ENCODE results near the gene CACNA1C.

Gene CACNA1C

DNA sequence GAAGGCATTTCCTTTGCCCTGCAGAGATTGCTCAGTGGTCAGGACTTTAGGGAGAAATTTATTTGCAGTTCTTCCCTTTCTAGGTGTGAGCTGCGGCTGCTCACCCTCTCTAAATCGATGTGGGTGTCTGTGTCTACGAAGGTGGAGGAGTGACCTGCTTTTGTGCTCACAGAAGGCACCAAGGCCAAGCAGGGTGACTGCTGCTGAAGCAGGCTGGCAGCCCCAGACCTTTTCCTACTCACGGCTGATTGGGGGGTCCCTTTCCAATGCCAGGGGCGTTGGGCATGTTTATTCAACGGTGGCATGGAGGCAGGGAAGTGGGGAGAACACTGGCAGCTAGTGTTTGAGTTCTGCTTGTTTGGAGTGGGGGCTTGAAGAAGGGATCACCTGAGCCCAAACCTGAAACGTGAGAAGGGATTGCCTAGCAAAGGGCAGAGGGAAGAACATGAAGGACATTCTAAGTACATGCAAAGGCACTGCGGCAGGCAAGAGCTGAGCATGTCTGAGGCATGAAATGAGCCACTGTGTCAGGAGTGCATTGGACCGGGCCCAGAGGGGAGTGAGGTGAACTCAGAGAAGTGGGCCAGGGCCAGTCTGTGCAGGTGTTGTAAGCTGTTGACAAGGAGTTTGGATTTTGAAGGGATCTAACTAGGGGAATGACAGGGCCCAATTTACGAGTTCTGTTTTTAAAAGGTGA lies 56.3 kb downstream of the CACNA1C start:
- Histone ChIP-seq H3K4me3 (ENCODE audit: low read depth in 1 of 2, low read length in 2 of 2) (no peak overlapping the region), H3K4me1 (ENCODE audit: control insufficient read depth in 1 of 2, insufficient read depth in 2 of 2, low read length in 2 of 2) (peaks cover 0 to 2% of the 10 kb centered on the region in 2 donors), H3K9ac (ENCODE audit: low read depth in 1 of 2, low read length in 2 of 2) (no peak overlapping the region), H3K27ac (ENCODE audit: low read depth, low read length) (no peak overlapping the region), H3K9me3 (ENCODE audit: control insufficient read depth in 1 of 2, low read length in 2 of 2) (no peaks in the 10 kb centered on the region), H3K36me3 (ENCODE audit: control insufficient read depth in 1 of 2, insufficient read depth in 2 of 2, low read length in 2 of 2) (no peaks in the 10 kb centered on the region), H3K27me3 (ENCODE audit: control insufficient read depth in 1 of 2, insufficient read depth in 2 of 2, low read length in 2 of 2) (no peaks in the 10 kb centered on the region)

DNA sequence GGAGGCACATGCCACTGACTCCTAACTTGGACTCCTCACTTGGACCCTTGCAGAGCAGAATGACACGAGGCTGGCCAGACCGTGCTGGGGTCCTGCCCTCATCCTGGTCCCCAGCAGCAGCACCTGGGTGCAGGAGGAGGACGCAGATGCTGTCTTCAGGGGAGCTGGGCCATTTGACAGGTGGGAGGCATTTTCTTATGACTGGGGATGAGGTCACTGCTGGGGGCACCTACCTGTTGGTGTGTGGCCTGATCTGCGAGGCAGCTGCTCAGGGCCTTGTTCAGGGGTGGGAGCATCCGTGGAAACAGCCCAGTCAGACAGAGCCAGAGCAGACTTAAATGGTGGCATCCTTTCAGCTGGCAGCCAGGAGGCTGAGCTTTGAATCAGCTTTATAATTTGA lies 57.3 kb downstream of the CACNA1C start:
- no peak overlapping the region for H3K4me3 ChIP-seq (ENCODE audit: low read depth in 1 of 2, low read length in 2 of 2)
- no peaks in the 10 kb centered on the region for H3K9me3 ChIP-seq (ENCODE audit: control insufficient read depth in 1 of 2, low read length in 2 of 2)
- no peaks in the 10 kb centered on the region for H3K27me3 ChIP-seq (ENCODE audit: control insufficient read depth in 1 of 2, insufficient read depth in 2 of 2, low read length in 2 of 2)
- H3K4me1 ChIP-seq (ENCODE audit: control insufficient read depth in 1 of 2, insufficient read depth in 2 of 2, low read length in 2 of 2), result peaks cover 0 to 2% of the 10 kb centered on the region in 2 donors
- no peaks in the 10 kb centered on the region for H3K36me3 ChIP-seq (ENCODE audit: control insufficient read depth in 1 of 2, insufficient read depth in 2 of 2, low read length in 2 of 2)
- H3K27ac ChIP-seq (ENCODE audit: low read depth, low read length), result no peak overlapping the region
- no peak overlapping the region for H3K9ac ChIP-seq (ENCODE audit: low read depth in 1 of 2, low read length in 2 of 2)

DNA sequence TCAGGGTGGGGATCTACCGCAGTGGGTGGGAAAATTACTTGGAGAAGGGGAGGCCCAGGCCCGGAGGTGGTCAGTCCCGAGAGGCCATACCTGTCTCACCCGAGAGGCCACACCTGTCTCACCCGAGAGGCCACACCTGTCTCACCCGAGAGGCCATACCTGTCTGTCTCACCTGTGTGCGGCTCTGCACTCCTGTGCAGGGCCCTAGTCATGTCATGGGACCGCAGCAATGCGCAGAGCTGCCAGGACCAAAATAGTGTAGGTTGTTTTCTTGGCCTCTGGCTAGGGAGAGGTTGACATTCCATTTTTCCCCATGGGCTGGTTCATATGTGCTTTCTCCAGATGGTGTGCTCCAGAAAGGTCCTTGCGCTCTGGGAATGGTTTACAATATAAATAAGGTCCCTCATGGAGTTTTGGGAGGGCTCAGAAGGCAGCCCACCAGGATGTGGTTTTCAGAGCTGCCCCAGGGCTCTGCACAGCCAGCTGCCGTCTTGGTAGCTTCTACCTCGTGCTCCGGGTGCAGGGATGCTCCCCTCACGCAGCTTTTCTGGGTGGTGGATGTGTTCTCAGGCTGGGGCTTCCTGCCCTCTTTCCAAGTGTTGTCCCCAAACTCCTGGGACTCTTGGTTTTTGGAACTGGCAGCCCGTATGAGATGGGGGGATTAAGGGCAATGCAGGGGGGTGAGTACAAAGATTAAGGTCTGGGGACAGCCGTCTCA lies 58.2 kb downstream of the CACNA1C start:
- no peaks in the 10 kb centered on the region for H3K27me3 ChIP-seq (ENCODE audit: control insufficient read depth in 1 of 2, insufficient read depth in 2 of 2, low read length in 2 of 2)
- H3K9ac ChIP-seq (ENCODE audit: low read depth in 1 of 2, low read length in 2 of 2), result no peak overlapping the region
- H3K4me1 ChIP-seq (ENCODE audit: control insufficient read depth in 1 of 2, insufficient read depth in 2 of 2, low read length in 2 of 2), result peaks cover 0 to 2% of the 10 kb centered on the region in 2 donors
- H3K4me3 ChIP-seq (ENCODE audit: low read depth in 1 of 2, low read length in 2 of 2), result no peak overlapping the region
- H3K36me3 ChIP-seq (ENCODE audit: control insufficient read depth in 1 of 2, insufficient read depth in 2 of 2, low read length in 2 of 2), result no peaks in the 10 kb centered on the region
- H3K9me3 ChIP-seq (ENCODE audit: control insufficient read depth in 1 of 2, low read length in 2 of 2), result no peaks in the 10 kb centered on the region
- H3K27ac ChIP-seq (ENCODE audit: low read depth, low read length), result no peak overlapping the region

DNA sequence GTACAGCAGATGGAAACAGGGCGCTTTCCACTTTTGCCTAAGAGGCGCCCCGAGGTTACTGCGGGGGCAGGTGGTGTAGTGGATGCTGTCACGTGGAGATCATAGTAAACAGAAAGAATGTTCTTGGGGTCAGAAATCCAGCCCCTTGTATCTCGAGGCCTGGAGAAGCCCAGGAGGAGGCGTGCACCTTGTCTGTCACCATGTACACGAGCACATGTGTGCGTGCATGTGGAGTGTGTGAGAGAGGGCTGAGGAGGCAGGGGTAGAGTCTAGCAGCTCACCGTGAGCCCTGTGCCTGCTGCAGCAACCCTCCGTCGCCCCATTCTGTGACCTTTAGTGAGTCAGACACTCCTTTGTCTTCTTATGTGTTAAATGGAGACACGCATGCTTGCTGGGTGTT lies 59.0 kb downstream of the CACNA1C start:
- no peaks in the 10 kb centered on the region for H3K9me3 ChIP-seq (ENCODE audit: control insufficient read depth in 1 of 2, low read length in 2 of 2)
- no peaks in the 10 kb centered on the region for H3K36me3 ChIP-seq (ENCODE audit: control insufficient read depth in 1 of 2, insufficient read depth in 2 of 2, low read length in 2 of 2)
- no peak overlapping the region for H3K4me3 ChIP-seq (ENCODE audit: low read depth in 1 of 2, low read length in 2 of 2)
- no peak overlapping the region for H3K27ac ChIP-seq (ENCODE audit: low read depth, low read length)
- peaks cover 0 to 2% of the 10 kb centered on the region in 2 donors for H3K4me1 ChIP-seq (ENCODE audit: control insufficient read depth in 1 of 2, insufficient read depth in 2 of 2, low read length in 2 of 2)
- H3K9ac ChIP-seq (ENCODE audit: low read depth in 1 of 2, low read length in 2 of 2), result no peak overlapping the region
- no peaks in the 10 kb centered on the region for H3K27me3 ChIP-seq (ENCODE audit: control insufficient read depth in 1 of 2, insufficient read depth in 2 of 2, low read length in 2 of 2)

DNA sequence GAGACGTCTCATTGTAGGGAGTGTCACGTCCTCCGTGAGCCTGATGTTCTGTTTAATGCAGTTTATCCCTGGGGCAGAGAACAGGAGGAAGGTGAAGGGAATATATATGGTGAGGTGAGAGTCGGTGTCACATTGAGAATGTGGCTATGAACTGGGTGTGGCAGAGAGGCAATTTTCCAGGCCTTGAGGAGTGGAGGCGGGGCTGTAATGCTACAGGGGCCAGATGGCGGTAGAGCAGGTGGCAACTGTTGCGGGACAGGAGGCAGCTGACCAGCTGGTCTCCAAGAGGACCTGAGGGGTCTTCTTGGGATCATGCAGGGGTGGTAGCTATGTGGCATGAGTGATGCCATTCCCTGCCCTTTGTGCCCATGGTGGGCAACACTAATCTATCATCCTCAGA lies 59.6 kb downstream of the CACNA1C start:
- Histone ChIP-seq H3K36me3 (ENCODE audit: control insufficient read depth in 1 of 2, insufficient read depth in 2 of 2, low read length in 2 of 2) (no peaks in the 10 kb centered on the region), H3K9me3 (ENCODE audit: control insufficient read depth in 1 of 2, low read length in 2 of 2) (no peaks in the 10 kb centered on the region), H3K27me3 (ENCODE audit: control insufficient read depth in 1 of 2, insufficient read depth in 2 of 2, low read length in 2 of 2) (no peaks in the 10 kb centered on the region), H3K4me3 (ENCODE audit: low read depth in 1 of 2, low read length in 2 of 2) (no peak overlapping the region), H3K9ac (ENCODE audit: low read depth in 1 of 2, low read length in 2 of 2) (no peak overlapping the region), H3K4me1 (ENCODE audit: control insufficient read depth in 1 of 2, insufficient read depth in 2 of 2, low read length in 2 of 2) (peaks cover 0 to 2% of the 10 kb centered on the region in 2 donors), H3K27ac (ENCODE audit: low read depth, low read length) (no peak overlapping the region)

DNA sequence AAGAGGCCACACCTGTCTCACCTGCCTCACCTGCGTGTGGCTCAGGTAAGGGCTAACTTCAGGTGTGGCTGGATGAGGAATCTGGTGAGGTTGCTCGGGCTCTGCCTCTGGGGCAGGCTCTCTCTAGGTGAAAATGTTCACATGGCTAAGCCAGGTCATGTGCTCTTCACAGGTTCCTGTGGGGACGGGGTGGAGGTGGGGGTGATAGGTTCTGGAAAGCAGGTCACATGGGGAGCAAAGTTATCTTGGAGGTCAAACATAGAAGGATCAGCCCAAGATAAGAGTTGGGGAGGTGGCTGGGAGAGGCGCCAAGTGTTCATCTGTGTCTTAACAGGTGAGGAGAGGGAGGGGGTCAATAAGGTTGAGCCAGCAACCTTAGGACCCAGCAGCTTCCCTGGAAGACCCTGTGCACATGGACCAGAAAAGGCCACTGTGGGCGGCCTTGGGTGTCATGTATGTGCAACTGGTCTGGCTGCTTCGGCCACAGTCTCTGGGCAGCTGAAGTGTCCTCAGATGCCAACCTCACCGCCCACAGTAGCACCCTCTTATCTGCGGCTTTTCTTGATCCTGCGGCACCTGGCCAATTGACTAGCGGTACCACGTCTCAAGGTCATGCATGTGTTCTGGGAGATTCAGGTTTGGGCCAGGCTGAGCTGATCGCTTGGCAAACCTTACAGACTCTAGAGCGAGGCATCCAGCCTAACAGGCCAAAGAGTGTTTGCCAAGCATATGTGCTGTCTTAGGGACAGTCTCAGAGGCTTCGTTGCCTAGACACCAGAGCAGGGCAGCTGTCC lies 60.5 kb downstream of the CACNA1C start:
- Histone ChIP-seq H3K4me1 (ENCODE audit: control insufficient read depth in 1 of 2, insufficient read depth in 2 of 2, low read length in 2 of 2) (peaks cover 0 to 2% of the 10 kb centered on the region in 2 donors), H3K9ac (ENCODE audit: low read depth in 1 of 2, low read length in 2 of 2) (no peak overlapping the region), H3K27me3 (ENCODE audit: control insufficient read depth in 1 of 2, insufficient read depth in 2 of 2, low read length in 2 of 2) (no peaks in the 10 kb centered on the region)

DNA sequence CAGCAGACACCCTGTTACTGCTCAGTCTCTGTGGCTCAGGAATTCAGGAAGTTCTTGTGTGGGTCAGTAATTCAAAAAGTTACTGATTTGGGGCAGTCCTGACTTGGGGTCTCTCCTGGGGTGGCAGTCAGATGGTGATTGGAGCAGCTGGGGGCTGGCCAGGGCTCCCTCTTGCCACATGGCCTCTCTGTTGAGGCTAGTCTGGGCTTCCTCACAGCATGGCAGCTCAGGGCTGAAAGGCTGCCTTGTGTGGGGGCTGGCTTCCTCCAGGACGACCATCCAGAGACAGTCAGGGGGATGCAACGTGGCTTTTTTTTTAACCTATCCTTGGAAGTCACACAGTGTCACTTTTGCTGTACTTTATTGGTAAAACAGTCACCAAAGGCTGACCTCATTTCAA lies 61.3 kb downstream of the CACNA1C start:
- H3K4me3 ChIP-seq (ENCODE audit: low read depth in 1 of 2, low read length in 2 of 2), result no peak overlapping the region
- no peaks in the 10 kb centered on the region for H3K36me3 ChIP-seq (ENCODE audit: control insufficient read depth in 1 of 2, insufficient read depth in 2 of 2, low read length in 2 of 2)
- H3K4me1 ChIP-seq (ENCODE audit: control insufficient read depth in 1 of 2, insufficient read depth in 2 of 2, low read length in 2 of 2), result peaks cover 0 to 2% of the 10 kb centered on the region in 2 donors
- no peak overlapping the region for H3K27ac ChIP-seq (ENCODE audit: low read depth, low read length)
- H3K27me3 ChIP-seq (ENCODE audit: control insufficient read depth in 1 of 2, insufficient read depth in 2 of 2, low read length in 2 of 2), result no peaks in the 10 kb centered on the region
- H3K9me3 ChIP-seq (ENCODE audit: control insufficient read depth in 1 of 2, low read length in 2 of 2), result no peaks in the 10 kb centered on the region
- no peak overlapping the region for H3K9ac ChIP-seq (ENCODE audit: low read depth in 1 of 2, low read length in 2 of 2)

More for the DNA sequence above, 60.5 kb downstream of the CACNA1C start:
- Histone ChIP-seq H3K4me3 (ENCODE audit: low read depth in 1 of 2, low read length in 2 of 2) (no peak overlapping the region), H3K27ac (ENCODE audit: low read depth, low read length) (no peak overlapping the region), H3K9me3 (ENCODE audit: control insufficient read depth in 1 of 2, low read length in 2 of 2) (no peaks in the 10 kb centered on the region), H3K36me3 (ENCODE audit: control insufficient read depth in 1 of 2, insufficient read depth in 2 of 2, low read length in 2 of 2) (no peaks in the 10 kb centered on the region)

DNA sequence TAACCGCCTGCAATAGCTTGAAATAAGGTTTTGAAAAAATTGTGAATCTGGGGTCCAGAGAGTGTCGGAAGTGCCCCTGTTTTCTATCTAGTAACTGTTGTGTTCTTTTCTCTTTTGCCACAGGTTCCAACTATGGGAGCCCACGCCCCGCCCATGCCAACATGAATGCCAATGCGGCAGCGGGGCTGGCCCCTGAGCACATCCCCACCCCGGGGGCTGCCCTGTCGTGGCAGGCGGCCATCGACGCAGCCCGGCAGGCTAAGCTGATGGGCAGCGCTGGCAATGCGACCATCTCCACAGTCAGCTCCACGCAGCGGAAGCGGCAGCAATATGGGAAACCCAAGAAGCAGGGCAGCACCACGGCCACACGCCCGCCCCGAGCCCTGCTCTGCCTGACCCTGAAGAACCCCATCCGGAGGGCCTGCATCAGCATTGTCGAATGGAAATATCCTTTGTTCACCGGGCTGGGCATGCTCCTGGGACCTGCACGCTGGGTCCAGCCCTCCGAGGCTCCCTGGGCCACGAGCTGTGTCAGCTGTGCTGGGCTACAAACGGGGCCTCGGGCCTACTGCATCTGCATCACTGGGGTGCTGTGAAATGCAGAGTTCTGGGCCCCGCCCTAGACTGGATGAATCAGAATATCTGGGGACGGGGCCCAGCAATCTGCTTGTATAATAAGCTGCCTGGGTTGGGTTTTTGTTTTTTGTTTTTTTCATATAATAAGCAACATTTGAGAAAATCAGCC lies 62.5 kb downstream of the CACNA1C start:
- H3K27me3 ChIP-seq (ENCODE audit: control insufficient read depth in 1 of 2, insufficient read depth in 2 of 2, low read length in 2 of 2), result no peaks in the 10 kb centered on the region
- H3K9ac ChIP-seq (ENCODE audit: low read depth in 1 of 2, low read length in 2 of 2), result no peak overlapping the region
- no peaks in the 10 kb centered on the region for H3K36me3 ChIP-seq (ENCODE audit: control insufficient read depth in 1 of 2, insufficient read depth in 2 of 2, low read length in 2 of 2)
- peaks cover 0 to 2% of the 10 kb centered on the region in 2 donors for H3K4me1 ChIP-seq (ENCODE audit: control insufficient read depth in 1 of 2, insufficient read depth in 2 of 2, low read length in 2 of 2)
- no peak overlapping the region for H3K4me3 ChIP-seq (ENCODE audit: low read depth in 1 of 2, low read length in 2 of 2)
- no peaks in the 10 kb centered on the region for H3K9me3 ChIP-seq (ENCODE audit: control insufficient read depth in 1 of 2, low read length in 2 of 2)
- no peak overlapping the region for H3K27ac ChIP-seq (ENCODE audit: low read depth, low read length)

DNA sequence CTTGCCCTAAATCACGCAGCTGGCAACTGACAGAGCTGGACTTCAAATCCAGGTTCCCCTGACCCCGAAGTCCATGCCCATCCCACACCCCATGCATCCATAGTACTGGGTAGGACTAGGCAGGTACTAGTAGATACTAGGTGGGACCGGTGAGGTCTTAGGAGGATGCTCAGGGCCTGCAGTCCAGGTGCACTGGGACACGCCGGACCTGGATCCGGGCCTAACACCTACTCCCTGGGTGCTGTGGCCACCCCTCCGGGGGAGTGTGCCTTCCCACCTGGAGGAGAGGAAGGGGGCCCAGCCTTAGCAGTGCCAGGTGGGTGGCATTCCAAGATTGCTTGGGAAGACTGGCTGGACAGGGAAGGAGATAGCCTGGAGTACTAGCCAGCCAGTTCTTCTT lies 64.8 kb downstream of the CACNA1C start:
- H3K27ac ChIP-seq (ENCODE audit: low read depth, low read length), result no peak overlapping the region

More for the DNA sequence above, 64.8 kb downstream of the CACNA1C start:
- no peaks in the 10 kb centered on the region for H3K27me3 ChIP-seq (ENCODE audit: control insufficient read depth in 1 of 2, insufficient read depth in 2 of 2, low read length in 2 of 2)
- peaks cover 0 to 2% of the 10 kb centered on the region in 2 donors for H3K4me1 ChIP-seq (ENCODE audit: control insufficient read depth in 1 of 2, insufficient read depth in 2 of 2, low read length in 2 of 2)
- no peak overlapping the region for H3K9ac ChIP-seq (ENCODE audit: low read depth in 1 of 2, low read length in 2 of 2)
- H3K4me3 ChIP-seq (ENCODE audit: low read depth in 1 of 2, low read length in 2 of 2), result no peak overlapping the region
- H3K9me3 ChIP-seq (ENCODE audit: control insufficient read depth in 1 of 2, low read length in 2 of 2), result no peaks in the 10 kb centered on the region
- H3K36me3 ChIP-seq (ENCODE audit: control insufficient read depth in 1 of 2, insufficient read depth in 2 of 2, low read length in 2 of 2), result no peaks in the 10 kb centered on the region
